DOHH2 (cell line): ENCODE results near the gene SCAPER.

Experiments used
- CTCF ChIP-seq: fragments of 200-600 bp; sonication (generic); IDR thresholded peaks from one replicate; pipeline ENCODE4 v1.5.1; 2014; ENCODE audit warnings: antibody characterized with exemption, mild to moderate bottlenecking, low read depth, low read length; ENCODE audit not compliant: poor library complexity, severe bottlenecking
- EZH2phosphoT487 ChIP-seq: fragments of 200-600 bp; sonication (generic); IDR thresholded peaks from 2 replicates; pipeline ENCODE4 v1.6.1; 2017; ENCODE audit warnings: borderline replicate concordance, mild to moderate bottlenecking, antibody characterized with exemption, low read length, moderate library complexity, mixed read lengths

GRCh38 chr15:76954744-76955143 lies 49.6 kb upstream of the SCAPER start:
- TF ChIP-seq CTCF (no peak), EZH2phosphoT487 (no peak)
